GM23338 (cell line): ENCODE results near the gene STRN3. TPM values are rescaled to one million over a fixed set of nuclear protein-coding genes. Genes with fewer than 3 reads are reported as not detected.

ENCODE experiments used
- ATAC-seq: fragments of 200-7000 bp; cut with Tn5 transposase; 3 replicates; pipeline ENCODE4 v1.9.1; 2020
- DNase-seq: peaks from one replicate; pipeline ENCODE4 v3.0.0-alpha.2; 2015; ENCODE audit warnings: low spot score
- H2AFZ ChIP-seq: fragments of 200-600 bp; sonication (generic); 2 replicates; pipeline ENCODE4 v1.8.0; 2016; ENCODE audit warnings: antibody characterized with exemption, mild to moderate bottlenecking, moderate library complexity
- H3F3A ChIP-seq: fragments of 200-600 bp; sonication (generic); replicated peaks from 2 replicates; pipeline ENCODE4 v1.8.0; 2017; ENCODE audit warnings: antibody characterized with exemption, mixed run types, low read depth
- H3K27ac ChIP-seq: fragments of 200-600 bp; sonication (generic); 2 replicates; pipeline ENCODE4 v1.6.1; 2016; ENCODE audit warnings: low read depth
- H3K27me3 ChIP-seq: fragments of 200-600 bp; sonication (generic); 2 replicates; pipeline ENCODE4 v1.8.0; 2016; ENCODE audit warnings: mild to moderate bottlenecking, mixed run types, moderate library complexity; ENCODE audit not compliant: insufficient read depth
- H3K36me3 ChIP-seq: fragments of 200-600 bp; sonication (generic); 2 replicates; pipeline ENCODE4 v1.8.0; 2016; ENCODE audit warnings: mild to moderate bottlenecking; ENCODE audit not compliant: insufficient read depth
- H3K4me1 ChIP-seq: fragments of 200-600 bp; sonication (generic); 2 replicates; pipeline ENCODE4 v1.8.0; 2016; ENCODE audit warnings: mild to moderate bottlenecking, moderate library complexity; ENCODE audit not compliant: insufficient read depth
- H3K4me2 ChIP-seq: fragments of 200-600 bp; sonication (generic); 2 replicates; pipeline ENCODE4 v1.7.1; 2017; ENCODE audit warnings: mixed run types
- H3K4me3 ChIP-seq: fragments of 200-600 bp; sonication (generic); 2 replicates; pipeline ENCODE4 v1.6.1; 2016; ENCODE audit warnings: mixed run types
- H3K79me2 ChIP-seq: fragments of 200-600 bp; sonication (generic); replicated peaks from 2 replicates; pipeline ENCODE4 v1.8.0; 2017; ENCODE audit warnings: mild to moderate bottlenecking; ENCODE audit not compliant: insufficient read depth
- H3K9me2 ChIP-seq: fragments of 200-600 bp; sonication (generic); 2 replicates; pipeline ENCODE4 v1.8.0; 2017; ENCODE audit not compliant: insufficient read depth
- H4K20me1 ChIP-seq: fragments of 200-600 bp; sonication (generic); replicated peaks from 2 replicates; pipeline ENCODE4 v1.8.0; 2017; ENCODE audit warnings: mild to moderate bottlenecking; ENCODE audit not compliant: insufficient read depth
- H3K27ac Mint-ChIP-seq: 2 replicates; pipeline ENCODE4 v1.8.0; 2020; ENCODE audit warnings: inconsistent platforms, mild to moderate bottlenecking, moderate library complexity, mixed read lengths
- H3K27me3 Mint-ChIP-seq: 3 replicates; pipeline ENCODE4 v1.8.0; 2022; ENCODE audit warnings: low read depth, mild to moderate bottlenecking, moderate library complexity, mixed read lengths, inconsistent platforms; ENCODE audit not compliant: insufficient read depth, poor library complexity
- H3K36me3 Mint-ChIP-seq: 3 replicates; pipeline ENCODE4 v1.8.0; 2021; ENCODE audit warnings: low read depth, mild to moderate bottlenecking, inconsistent platforms, moderate library complexity, mixed read lengths
- H3K4me1 Mint-ChIP-seq: 3 replicates; pipeline ENCODE4 v1.8.0; 2020; ENCODE audit warnings: mild to moderate bottlenecking, inconsistent platforms, mixed read lengths
- H3K4me3 Mint-ChIP-seq: 3 replicates; pipeline ENCODE4 v1.8.0; 2021; ENCODE audit warnings: moderate library complexity, mild to moderate bottlenecking, inconsistent platforms, mixed read lengths
- H3K9me3 Mint-ChIP-seq: 3 replicates; pipeline ENCODE4 v1.8.0; 2020; ENCODE audit warnings: moderate library complexity, mild to moderate bottlenecking, inconsistent platforms, mixed read lengths
- POLR2AphosphoS5 ChIP-seq: IDR thresholded peaks from 2 replicates; pipeline ENCODE4 v1.6.1; 2016; ENCODE audit warnings: antibody characterized with exemption, low read depth
- STAT1 ChIP-seq: IDR thresholded peaks from one replicate; pipeline ENCODE4 v1.6.1; 2016; ENCODE audit warnings: antibody characterized with exemption; ENCODE audit not compliant: unreplicated experiment
- ZNF114 ChIP-seq: fragments of 250-450 bp; sonication (Bioruptor Pico); IDR thresholded peaks from 2 replicates; pipeline ENCODE4 v1.5.0; 2020; ENCODE audit warnings: mild to moderate bottlenecking, moderate library complexity
- ZNF331 ChIP-seq: fragments of 250-450 bp; sonication (Bioruptor Pico); IDR thresholded peaks from 2 replicates; pipeline ENCODE4 v1.5.0; 2020; ENCODE audit warnings: low read depth, mild to moderate bottlenecking, moderate library complexity
- polyA plus RNA-seq: library from polyadenylated mRNA; unstranded; fragments of >200 nt; fragmentation: Nextera tagmentation; extraction: Ambion mirVana; gene quantifications from 2 replicates; pipeline ENCODE4 v1.2.1, GENCODE V29; 2016
- total RNA-seq: library from RNA; depleted of rRNA; stranded (reverse); fragments of >200 nt; shearing (Covaris generic); gene quantifications from 2 replicates; pipeline ENCODE4 v1.2.3, GENCODE V29; 2014
- TF ChIP-seq, protein P1 (sequence below): fragments of 250-450 bp; sonication (Bioruptor Pico); IDR thresholded peaks from 2 replicates; pipeline ENCODE4 v1.5.0; 2020; ENCODE audit warnings: mild to moderate bottlenecking, moderate library complexity
- TF ChIP-seq, protein P2 (sequence below), 2 experiments: fragments of 200-600 bp in 1 of 2; sonication (generic) in 1 of 2; conservative IDR thresholded peaks; 2 replicates each; pipeline versions ENCODE4 v1.5.1 to v1.6.1; 2016 to 2017; ENCODE audit warnings: antibody characterized with exemption in 2 of 2, low read depth in 2 of 2, mild to moderate bottlenecking in 2 of 2, moderate library complexity in 1 of 2
- TF ChIP-seq, protein P3 (sequence below): IDR thresholded peaks from 2 replicates; pipeline ENCODE4 v1.6.1; 2016; ENCODE audit warnings: antibody characterized with exemption

The STRN3 gene
- total and polyA plus RNA-seq, 2 experiments from 2014 or later: 35.0 to 40.6 TPM

DNA sequence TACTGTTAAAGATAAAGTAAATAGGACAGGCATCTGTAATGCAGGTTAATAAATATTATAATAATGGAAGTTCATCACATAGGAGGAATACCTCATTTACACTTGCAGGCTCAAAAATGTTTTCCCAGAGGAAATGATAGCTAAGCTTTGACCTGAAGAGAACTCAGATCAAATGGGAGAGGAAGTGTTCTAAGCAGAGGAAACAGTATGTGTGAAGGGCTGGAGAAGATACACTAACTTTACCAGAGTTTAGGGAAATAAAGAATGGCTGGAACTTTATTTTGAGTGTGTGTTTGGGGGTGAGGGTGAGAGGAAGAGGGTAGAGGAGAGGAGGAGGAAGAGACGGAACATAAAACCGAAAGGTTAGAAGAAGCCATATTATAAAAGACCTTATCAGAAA, 34.8 kb downstream of the STRN3 start (continued):
- TF ChIP-seq, protein P1, sequence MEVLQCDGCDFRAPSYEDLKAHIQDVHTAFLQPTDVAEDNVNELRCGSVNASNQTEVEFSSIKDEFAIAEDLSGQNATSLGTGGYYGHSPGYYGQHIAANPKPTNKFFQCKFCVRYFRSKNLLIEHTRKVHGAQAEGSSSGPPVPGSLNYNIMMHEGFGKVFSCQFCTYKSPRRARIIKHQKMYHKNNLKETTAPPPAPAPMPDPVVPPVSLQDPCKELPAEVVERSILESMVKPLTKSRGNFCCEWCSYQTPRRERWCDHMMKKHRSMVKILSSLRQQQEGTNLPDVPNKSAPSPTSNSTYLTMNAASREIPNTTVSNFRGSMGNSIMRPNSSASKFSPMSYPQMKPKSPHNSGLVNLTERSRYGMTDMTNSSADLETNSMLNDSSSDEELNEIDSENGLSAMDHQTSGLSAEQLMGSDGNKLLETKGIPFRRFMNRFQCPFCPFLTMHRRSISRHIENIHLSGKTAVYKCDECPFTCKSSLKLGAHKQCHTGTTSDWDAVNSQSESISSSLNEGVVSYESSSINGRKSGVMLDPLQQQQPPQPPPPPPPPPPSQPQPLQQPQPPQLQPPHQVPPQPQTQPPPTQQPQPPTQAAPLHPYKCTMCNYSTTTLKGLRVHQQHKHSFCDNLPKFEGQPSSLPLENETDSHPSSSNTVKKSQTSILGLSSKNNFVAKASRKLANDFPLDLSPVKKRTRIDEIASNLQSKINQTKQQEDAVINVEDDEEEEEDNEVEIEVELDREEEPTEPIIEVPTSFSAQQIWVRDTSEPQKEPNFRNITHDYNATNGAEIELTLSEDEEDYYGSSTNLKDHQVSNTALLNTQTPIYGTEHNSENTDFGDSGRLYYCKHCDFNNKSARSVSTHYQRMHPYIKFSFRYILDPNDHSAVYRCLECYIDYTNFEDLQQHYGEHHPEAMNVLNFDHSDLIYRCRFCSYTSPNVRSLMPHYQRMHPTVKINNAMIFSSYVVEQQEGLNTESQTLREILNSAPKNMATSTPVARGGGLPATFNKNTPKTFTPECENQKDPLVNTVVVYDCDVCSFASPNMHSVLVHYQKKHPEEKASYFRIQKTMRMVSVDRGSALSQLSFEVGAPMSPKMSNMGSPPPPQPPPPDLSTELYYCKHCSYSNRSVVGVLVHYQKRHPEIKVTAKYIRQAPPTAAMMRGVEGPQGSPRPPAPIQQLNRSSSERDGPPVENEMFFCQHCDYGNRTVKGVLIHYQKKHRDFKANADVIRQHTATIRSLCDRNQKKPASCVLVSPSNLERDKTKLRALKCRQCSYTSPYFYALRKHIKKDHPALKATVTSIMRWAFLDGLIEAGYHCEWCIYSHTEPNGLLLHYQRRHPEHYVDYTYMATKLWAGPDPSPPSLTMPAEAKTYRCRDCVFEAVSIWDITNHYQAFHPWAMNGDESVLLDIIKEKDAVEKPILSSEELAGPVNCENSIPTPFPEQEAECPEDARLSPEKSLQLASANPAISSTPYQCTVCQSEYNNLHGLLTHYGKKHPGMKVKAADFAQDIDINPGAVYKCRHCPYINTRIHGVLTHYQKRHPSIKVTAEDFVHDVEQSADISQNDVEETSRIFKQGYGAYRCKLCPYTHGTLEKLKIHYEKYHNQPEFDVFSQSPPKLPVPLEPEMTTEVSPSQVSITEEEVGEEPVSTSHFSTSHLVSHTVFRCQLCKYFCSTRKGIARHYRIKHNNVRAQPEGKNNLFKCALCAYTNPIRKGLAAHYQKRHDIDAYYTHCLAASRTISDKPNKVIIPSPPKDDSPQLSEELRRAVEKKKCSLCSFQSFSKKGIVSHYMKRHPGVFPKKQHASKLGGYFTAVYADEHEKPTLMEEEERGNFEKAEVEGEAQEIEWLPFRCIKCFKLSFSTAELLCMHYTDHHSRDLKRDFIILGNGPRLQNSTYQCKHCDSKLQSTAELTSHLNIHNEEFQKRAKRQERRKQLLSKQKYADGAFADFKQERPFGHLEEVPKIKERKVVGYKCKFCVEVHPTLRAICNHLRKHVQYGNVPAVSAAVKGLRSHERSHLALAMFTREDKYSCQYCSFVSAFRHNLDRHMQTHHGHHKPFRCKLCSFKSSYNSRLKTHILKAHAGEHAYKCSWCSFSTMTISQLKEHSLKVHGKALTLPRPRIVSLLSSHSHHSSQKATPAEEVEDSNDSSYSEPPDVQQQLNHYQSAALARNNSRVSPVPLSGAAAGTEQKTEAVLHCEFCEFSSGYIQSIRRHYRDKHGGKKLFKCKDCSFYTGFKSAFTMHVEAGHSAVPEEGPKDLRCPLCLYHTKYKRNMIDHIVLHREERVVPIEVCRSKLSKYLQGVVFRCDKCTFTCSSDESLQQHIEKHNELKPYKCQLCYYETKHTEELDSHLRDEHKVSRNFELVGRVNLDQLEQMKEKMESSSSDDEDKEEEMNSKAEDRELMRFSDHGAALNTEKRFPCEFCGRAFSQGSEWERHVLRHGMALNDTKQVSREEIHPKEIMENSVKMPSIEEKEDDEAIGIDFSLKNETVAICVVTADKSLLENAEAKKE: no peak
- TF ChIP-seq, protein P2, sequence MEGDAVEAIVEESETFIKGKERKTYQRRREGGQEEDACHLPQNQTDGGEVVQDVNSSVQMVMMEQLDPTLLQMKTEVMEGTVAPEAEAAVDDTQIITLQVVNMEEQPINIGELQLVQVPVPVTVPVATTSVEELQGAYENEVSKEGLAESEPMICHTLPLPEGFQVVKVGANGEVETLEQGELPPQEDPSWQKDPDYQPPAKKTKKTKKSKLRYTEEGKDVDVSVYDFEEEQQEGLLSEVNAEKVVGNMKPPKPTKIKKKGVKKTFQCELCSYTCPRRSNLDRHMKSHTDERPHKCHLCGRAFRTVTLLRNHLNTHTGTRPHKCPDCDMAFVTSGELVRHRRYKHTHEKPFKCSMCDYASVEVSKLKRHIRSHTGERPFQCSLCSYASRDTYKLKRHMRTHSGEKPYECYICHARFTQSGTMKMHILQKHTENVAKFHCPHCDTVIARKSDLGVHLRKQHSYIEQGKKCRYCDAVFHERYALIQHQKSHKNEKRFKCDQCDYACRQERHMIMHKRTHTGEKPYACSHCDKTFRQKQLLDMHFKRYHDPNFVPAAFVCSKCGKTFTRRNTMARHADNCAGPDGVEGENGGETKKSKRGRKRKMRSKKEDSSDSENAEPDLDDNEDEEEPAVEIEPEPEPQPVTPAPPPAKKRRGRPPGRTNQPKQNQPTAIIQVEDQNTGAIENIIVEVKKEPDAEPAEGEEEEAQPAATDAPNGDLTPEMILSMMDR (conservative IDR thresholded peaks at IDR 0.05; ENCODE audit: low read depth in 2 of 2): no peak
- TF ChIP-seq STAT1: no peak
- TF ChIP-seq ZNF331 (CRISPR knock-in tag): no peak
- no peak for TF ChIP-seq POLR2AphosphoS5

DNA sequence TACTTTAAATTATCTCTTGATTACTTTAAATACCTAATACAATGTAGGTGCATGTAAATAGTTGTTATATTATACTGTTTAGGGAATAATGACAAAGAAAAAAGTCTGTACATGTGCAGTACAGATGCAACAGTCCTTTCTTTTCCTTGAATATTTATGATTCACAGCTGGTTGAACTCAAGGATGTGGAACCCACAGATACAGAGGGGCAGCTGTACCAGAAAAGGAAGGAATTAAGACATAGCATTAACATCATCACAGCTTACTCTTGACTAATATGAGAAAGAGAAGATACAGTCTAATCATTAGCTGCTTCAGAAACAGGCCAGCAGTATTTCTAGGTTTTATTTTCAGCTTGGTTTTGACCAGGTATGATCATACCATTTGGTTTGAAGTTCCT, 35.4 kb downstream of the STRN3 start:
- DNase-seq (no peak), ATAC-seq (no peak)
- H3K4me1 ChIP-seq: peaks cover 27% of the 10 kb centered on the region
- H3K36me3 Mint-ChIP-seq: peaks cover 5% of the 10 kb centered on the region; the same call in 2 of the 3 replicates
- no peak overlapping the region for H3K4me3 Mint-ChIP-seq
- H3K27me3 ChIP-seq: no peaks in the 10 kb centered on the region
- no peaks in the 10 kb centered on the region for H3K9me3 Mint-ChIP-seq
- no peak overlapping the region for H3K4me3 ChIP-seq
- H2AFZ ChIP-seq: no peak overlapping the region
- peaks cover 26% of the 10 kb centered on the region for H4K20me1 ChIP-seq
- H3K4me2 ChIP-seq: no peak overlapping the region
- no peak overlapping the region for H3K27ac Mint-ChIP-seq
- H3K36me3 ChIP-seq: no peaks in the 10 kb centered on the region
- H3K9me2 ChIP-seq: no peaks in the 10 kb centered on the region; the same call in 1 of the 2 replicates
- H3K4me1 Mint-ChIP-seq: peaks cover 25% of the 10 kb centered on the region
- no peaks in the 10 kb centered on the region for H3F3A ChIP-seq
- H3K27me3 Mint-ChIP-seq: peaks cover 4% of the 10 kb centered on the region
- peaks cover 100% of the 10 kb centered on the region for H3K79me2 ChIP-seq
- no peak overlapping the region for H3K27ac ChIP-seq
- TF ChIP-seq ZNF114 (CRISPR knock-in tag): no peak
- TF ChIP-seq, protein P3, sequence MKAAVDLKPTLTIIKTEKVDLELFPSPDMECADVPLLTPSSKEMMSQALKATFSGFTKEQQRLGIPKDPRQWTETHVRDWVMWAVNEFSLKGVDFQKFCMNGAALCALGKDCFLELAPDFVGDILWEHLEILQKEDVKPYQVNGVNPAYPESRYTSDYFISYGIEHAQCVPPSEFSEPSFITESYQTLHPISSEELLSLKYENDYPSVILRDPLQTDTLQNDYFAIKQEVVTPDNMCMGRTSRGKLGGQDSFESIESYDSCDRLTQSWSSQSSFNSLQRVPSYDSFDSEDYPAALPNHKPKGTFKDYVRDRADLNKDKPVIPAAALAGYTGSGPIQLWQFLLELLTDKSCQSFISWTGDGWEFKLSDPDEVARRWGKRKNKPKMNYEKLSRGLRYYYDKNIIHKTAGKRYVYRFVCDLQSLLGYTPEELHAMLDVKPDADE: no peak
- TF ChIP-seq, protein P2 (conservative IDR thresholded peaks at IDR 0.05; ENCODE audit: low read depth in 2 of 2): no peak
